Upper lobe of left lung (tissue), 4 donors: Measurements from ENCODE around the gene OLFM3.

ENCODE experiments used
- POLR2AphosphoS5 ChIP-seq, 2 donors: sonication (generic); formaldehyde crosslinking; IDR thresholded peaks; one replicate each; pipeline ENCODE4 v1.5.1; 2017; ENCODE audit warnings: antibody characterized with exemption in 2 of 2
- TF ChIP-seq, protein P1 (sequence below), 6 experiments: fragments of 450-650 bp in 4 of 6; fragments of 200-600 bp in 2 of 6; sonication (generic) in 2 of 6; IDR thresholded peaks; one replicate each; pipeline ENCODE4 v1.5.1; 2016 to 2019; ENCODE audit warnings: antibody characterized with exemption in 6 of 6

GRCh38 chr1:101756411-101756810 lies 240.3 kb downstream of the OLFM3 start:
- no peak for TF ChIP-seq POLR2AphosphoS5 (IDR thresholded peaks at IDR 0.05)
- TF ChIP-seq, protein P1, sequence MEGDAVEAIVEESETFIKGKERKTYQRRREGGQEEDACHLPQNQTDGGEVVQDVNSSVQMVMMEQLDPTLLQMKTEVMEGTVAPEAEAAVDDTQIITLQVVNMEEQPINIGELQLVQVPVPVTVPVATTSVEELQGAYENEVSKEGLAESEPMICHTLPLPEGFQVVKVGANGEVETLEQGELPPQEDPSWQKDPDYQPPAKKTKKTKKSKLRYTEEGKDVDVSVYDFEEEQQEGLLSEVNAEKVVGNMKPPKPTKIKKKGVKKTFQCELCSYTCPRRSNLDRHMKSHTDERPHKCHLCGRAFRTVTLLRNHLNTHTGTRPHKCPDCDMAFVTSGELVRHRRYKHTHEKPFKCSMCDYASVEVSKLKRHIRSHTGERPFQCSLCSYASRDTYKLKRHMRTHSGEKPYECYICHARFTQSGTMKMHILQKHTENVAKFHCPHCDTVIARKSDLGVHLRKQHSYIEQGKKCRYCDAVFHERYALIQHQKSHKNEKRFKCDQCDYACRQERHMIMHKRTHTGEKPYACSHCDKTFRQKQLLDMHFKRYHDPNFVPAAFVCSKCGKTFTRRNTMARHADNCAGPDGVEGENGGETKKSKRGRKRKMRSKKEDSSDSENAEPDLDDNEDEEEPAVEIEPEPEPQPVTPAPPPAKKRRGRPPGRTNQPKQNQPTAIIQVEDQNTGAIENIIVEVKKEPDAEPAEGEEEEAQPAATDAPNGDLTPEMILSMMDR (IDR thresholded peaks at IDR 0.05) = no peak
